Endodermal cell (in vitro differentiated cells): ENCODE results near the gene TRIP4. TPM values are rescaled to one million over a fixed set of nuclear protein-coding genes. Genes with fewer than 3 reads are reported as not detected.

Source experiments
- DNase-seq: peaks from one replicate; pipeline ENCODE4 v3.0.0-alpha.2; 2017
- H3K27ac ChIP-seq: 2 replicates; pipeline ENCODE4 v1.5.1; 2013; ENCODE audit warnings: mild to moderate bottlenecking, low read depth, low read length, moderate library complexity
- H3K27me3 ChIP-seq: 2 replicates; pipeline ENCODE4 v1.6.1; 2013; ENCODE audit warnings: mild to moderate bottlenecking, low read length, moderate library complexity; ENCODE audit not compliant: insufficient read depth, control insufficient read depth, poor library complexity, severe bottlenecking
- H3K36me3 ChIP-seq: 2 replicates; pipeline ENCODE4 v1.7.0; 2013; ENCODE audit warnings: mild to moderate bottlenecking, low read length, moderate library complexity; ENCODE audit not compliant: control insufficient read depth, insufficient read depth
- H3K4me1 ChIP-seq: one replicate; pipeline ENCODE4 v1.7.0; 2013; ENCODE audit warnings: low read length; ENCODE audit not compliant: control insufficient read depth, insufficient read depth
- H3K4me3 ChIP-seq: 2 replicates; pipeline ENCODE4 v1.5.1; 2013; ENCODE audit warnings: mild to moderate bottlenecking, low read length, moderate library complexity
- H3K9ac ChIP-seq: 2 replicates; pipeline ENCODE4 v1.6.1; 2013; ENCODE audit warnings: mild to moderate bottlenecking, low read length, moderate library complexity; ENCODE audit not compliant: poor library complexity, severe bottlenecking; ENCODE audit errors: extremely low read depth
- H3K9me3 ChIP-seq: 2 replicates; pipeline ENCODE4 v1.6.1; 2013; ENCODE audit warnings: mild to moderate bottlenecking, low read length, moderate library complexity; ENCODE audit not compliant: control insufficient read depth
- H3K27ac Mint-ChIP-seq: 2 replicates; pipeline ENCODE4 v1.8.0; 2020; ENCODE audit warnings: mixed read lengths
- H3K27me3 Mint-ChIP-seq: 2 replicates; pipeline ENCODE4 v1.8.0; 2021; ENCODE audit warnings: mild to moderate bottlenecking, mixed read lengths; ENCODE audit not compliant: insufficient read depth
- H3K36me3 Mint-ChIP-seq: 2 replicates; pipeline ENCODE4 v1.8.0; 2020; ENCODE audit warnings: low read depth, mixed read lengths
- H3K4me1 Mint-ChIP-seq: 2 replicates; pipeline ENCODE4 v1.8.0; 2020; ENCODE audit warnings: mixed read lengths
- H3K4me3 Mint-ChIP-seq: 2 replicates; pipeline ENCODE4 v1.8.0; 2020; ENCODE audit warnings: mild to moderate bottlenecking, moderate library complexity, mixed read lengths
- H3K9me3 Mint-ChIP-seq: 2 replicates; pipeline ENCODE4 v1.8.0; 2020; ENCODE audit warnings: mild to moderate bottlenecking, mixed read lengths
- CTCF ChIP-seq: fragments of 200-600 bp; sonication (generic); conservative IDR thresholded peaks from 2 replicates; pipeline ENCODE4 v1.5.0; 2021; ENCODE audit warnings: antibody characterized with exemption, mild to moderate bottlenecking
- whole genome bisulfite sequencing, 2 experiments: methylation state at CpG; one replicate each; pipeline versions ENCODE4 v1.1.5 to v1.1.7; 2013; ENCODE audit warnings: missing lambda C conversion rate in 2 of 2, mixed read lengths in 1 of 2; ENCODE audit not compliant: insufficient coverage in 1 of 2, insufficient read length in 1 of 2; 5-methylcytosine and 5-hydroxymethylcytosine counted together
- total RNA-seq, 2 donors: library from RNA; stranded (reverse); fragmentation: NEBNext Ultra II Directional in 1 of 2; extraction: Animal tissue kit (Norgen Biotek cat#: 25700) in 1 of 2; gene quantifications; 2 replicates in 1 of 2; 3 replicates in 1 of 2; pipeline ENCODE4 v1.2.1, GENCODE V29; 2021

The TRIP4 gene
- total RNA-seq, 2 donors from 2014 or later, result 26.5 to 29.1 TPM

DNA sequence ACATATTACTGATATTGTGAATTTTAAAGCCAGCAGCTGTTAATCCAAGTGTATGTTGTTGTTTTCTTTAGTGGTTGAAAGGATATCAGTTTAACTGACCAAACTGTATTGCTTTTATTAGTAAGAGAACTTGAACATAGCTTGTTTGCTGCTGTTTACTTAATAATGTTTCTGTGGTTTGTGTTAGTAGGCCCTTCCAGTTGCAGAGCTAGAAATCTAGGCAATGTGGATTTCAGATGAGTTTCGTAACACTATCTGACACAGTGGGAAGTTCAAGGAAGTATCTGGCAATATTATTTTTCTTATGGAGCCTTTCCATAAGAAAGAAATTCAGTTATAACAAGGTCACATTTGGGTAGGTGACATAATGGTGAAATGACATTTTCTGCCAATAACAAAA lies 91.2 kb downstream of the TRIP4 start:
- no peak for DNase-seq
- H3K4me1 ChIP-seq, result no peaks in the 10 kb centered on the region
- Mint-ChIP-seq H3K27me3 (no peaks in the 10 kb centered on the region), H3K36me3 (peaks cover 18% of the 10 kb centered on the region), H3K4me3 (no peak overlapping the region), H3K9me3 (no peaks in the 10 kb centered on the region), H3K4me1 (peaks cover 10% of the 10 kb centered on the region), H3K27ac (no peak overlapping the region)
- no peak overlapping the region for H3K4me3 ChIP-seq
- H3K9me3 ChIP-seq, result no peaks in the 10 kb centered on the region
- H3K9ac ChIP-seq, result no peak overlapping the region
- WGBS, 2 experiments, result 9% methylated on average over 1 of the region's 1 CpG; no CpG with 5 or more reads in 1 of the 2 experiments
- TF ChIP-seq CTCF, result no peak
- no peak overlapping the region for H3K27ac ChIP-seq
- peaks cover 19% of the 10 kb centered on the region for H3K36me3 ChIP-seq
- H3K27me3 ChIP-seq, result no peaks in the 10 kb centered on the region

DNA sequence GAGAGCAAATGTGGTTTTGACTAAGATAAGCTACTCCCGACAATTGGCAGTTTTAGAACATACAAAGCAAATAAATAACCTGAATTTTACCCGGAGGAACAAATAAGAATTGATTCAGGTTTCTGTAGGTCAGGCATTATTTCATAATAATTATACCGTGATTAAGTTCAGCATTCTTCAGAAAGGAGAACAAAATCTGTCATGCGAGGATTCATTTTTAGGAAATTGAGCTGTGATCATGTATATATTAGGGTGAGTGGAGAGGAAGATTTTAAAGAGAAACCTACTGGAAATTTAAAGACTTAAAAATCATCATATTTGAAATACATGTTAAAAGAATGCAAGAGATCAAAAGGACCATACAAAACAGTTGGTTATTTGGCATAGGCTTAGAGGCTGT lies 93.3 kb downstream of the TRIP4 start:
- WGBS, 2 experiments, result 92 to 100% methylated on average over 3 to 4 of the region's 4 CpGs
- H3K9me3 Mint-ChIP-seq, result no peaks in the 10 kb centered on the region
- no peaks in the 10 kb centered on the region for H3K27me3 ChIP-seq
- H3K9me3 ChIP-seq, result no peaks in the 10 kb centered on the region
- H3K27ac ChIP-seq, result no peak overlapping the region
- DNase-seq, result no peak
- no peak overlapping the region for H3K9ac ChIP-seq
- TF ChIP-seq CTCF, result no peak
- H3K4me1 Mint-ChIP-seq, result peaks cover 9% of the 10 kb centered on the region
- peaks cover 15% of the 10 kb centered on the region for H3K36me3 ChIP-seq
- no peaks in the 10 kb centered on the region for H3K27me3 Mint-ChIP-seq
- H3K27ac Mint-ChIP-seq, result no peak overlapping the region
- H3K36me3 Mint-ChIP-seq, result peaks cover 19% of the 10 kb centered on the region
- H3K4me1 ChIP-seq, result no peaks in the 10 kb centered on the region
- H3K4me3 ChIP-seq, result no peak overlapping the region
- no peak overlapping the region for H3K4me3 Mint-ChIP-seq

- Histone ChIP-seq H3K4me3 (no peak overlapping the region), H3K9ac (no peak overlapping the region), H3K36me3 (peaks cover 34% of the 10 kb centered on the region), H3K9me3 (no peaks in the 10 kb centered on the region), H3K27me3 (no peaks in the 10 kb centered on the region), H3K27ac (no peak overlapping the region), H3K4me1 (no peaks in the 10 kb centered on the region)
- Mint-ChIP-seq H3K4me3 (no peak overlapping the region), H3K27me3 (no peaks in the 10 kb centered on the region), H3K4me1 (no peaks in the 10 kb centered on the region), H3K9me3 (no peaks in the 10 kb centered on the region), H3K36me3 (peaks cover 27% of the 10 kb centered on the region), H3K27ac (no peak overlapping the region)
- TF ChIP-seq CTCF, result no peak
- DNase-seq, result no peak
Observed at GRCh38 chr15:64483749-64484148, 96.1 kb downstream of the TRIP4 start.
